OCI-LY3 (cell line): ENCODE data around the gene STIM1.

Experiments
- H2AFZ ChIP-seq: fragments of 200-600, 300-600 bp; shearing (Covaris generic); 2 replicates; pipeline ENCODE4 v1.6.0; 2014; ENCODE audit warnings: antibody characterized with exemption, low read depth, low read length
- H3K27ac ChIP-seq: fragments of 200-600, 300-600 bp; sonication (generic); 2 replicates; pipeline ENCODE4 v1.5.1; 2014; ENCODE audit warnings: mild to moderate bottlenecking, low read length, moderate library complexity, mixed read lengths
- H3K27me3 ChIP-seq: fragments of 200-600, 300-600 bp; sonication (generic); 2 replicates; pipeline ENCODE4 v1.6.1; 2014; ENCODE audit warnings: low read depth, low read length, mixed read lengths
- H3K36me3 ChIP-seq: fragments of 200-600, 300-600 bp; sonication (generic); replicated peaks from 2 replicates; pipeline ENCODE3; 2014; ENCODE audit warnings: low read depth, low read length, mixed read lengths
- H3K4me1 ChIP-seq: fragments of 300-600, 200-600 bp; sonication (generic); 2 replicates; pipeline ENCODE4 v1.6.1; 2014; ENCODE audit warnings: low read length, mixed read lengths
- H3K4me2 ChIP-seq: fragments of 200-600, 300-600 bp; sonication (generic); 2 replicates; pipeline ENCODE4 v1.6.1; 2014; ENCODE audit warnings: low read length, mixed read lengths
- H3K4me3 ChIP-seq: fragments of 300-600, 200-600 bp; sonication (generic); 2 replicates; pipeline ENCODE4 v1.5.1; 2014; ENCODE audit warnings: antibody characterized with exemption, mild to moderate bottlenecking, low read length, moderate library complexity
- H3K79me2 ChIP-seq: fragments of 300-600, 200-600 bp; shearing (Covaris generic); 2 replicates; pipeline ENCODE4 v1.6.1; 2014; ENCODE audit warnings: mild to moderate bottlenecking, low read length, mixed read lengths
- H3K9ac ChIP-seq: fragments of 300-600, 200-600 bp; shearing (Covaris generic); 2 replicates; pipeline ENCODE4 v1.6.0; 2014; ENCODE audit warnings: mild to moderate bottlenecking, low read length, moderate library complexity
- H3K9me3 ChIP-seq: fragments of 200-600, 300-600 bp; shearing (Covaris generic); 2 replicates; pipeline ENCODE4 v1.6.1; 2014; ENCODE audit warnings: low read length, mixed read lengths; ENCODE audit not compliant: insufficient read depth
- H4K20me1 ChIP-seq: fragments of 200-600, 300-600 bp; sonication (generic); 2 replicates; pipeline ENCODE4 v1.6.1; 2016; ENCODE audit warnings: low read length, mixed read lengths; ENCODE audit not compliant: insufficient read depth
- CTCF ChIP-seq: fragments of 200-600, 300-600 bp; sonication (generic); IDR thresholded peaks from 2 replicates; pipeline ENCODE4 v1.5.1; 2014; ENCODE audit warnings: antibody characterized with exemption, low read length, low read depth
- EZH2phosphoT487 ChIP-seq: fragments of 200-600 bp; shearing (Covaris generic); IDR thresholded peaks from 2 replicates; pipeline ENCODE4 v1.6.1; 2018; ENCODE audit warnings: antibody characterized with exemption, mixed run types, low read depth

Gene STIM1

GRCh38 chr11:4086575-4087353 lies 231.3 kb downstream of the STIM1 start:
- Histone ChIP-seq H3K4me2 (no peak overlapping the region), H3K9me3 (no peaks in the 10 kb centered on the region), H3K36me3 (peaks cover 8% of the 10 kb centered on the region), H4K20me1 (peaks cover 2% of the 10 kb centered on the region; the same call in 1 of the 2 replicates), H3K27ac (no peak overlapping the region), H3K4me3 (no peak overlapping the region), H2AFZ (no peak overlapping the region), H3K79me2 (no peaks in the 10 kb centered on the region), H3K9ac (no peak overlapping the region), H3K27me3 (no peaks in the 10 kb centered on the region), H3K4me1 (peaks cover 9% of the 10 kb centered on the region)
- TF ChIP-seq EZH2phosphoT487, result no peak
- TF ChIP-seq CTCF, result no peak

- peaks cover 2% of the 10 kb centered on the region; the same call in 1 of the 2 replicates for H4K20me1 ChIP-seq
- H3K4me2 ChIP-seq, result no peak overlapping the region
- H3K27ac ChIP-seq, result no peak overlapping the region
- no peaks in the 10 kb centered on the region for H3K27me3 ChIP-seq
- H3K36me3 ChIP-seq, result peaks cover 8% of the 10 kb centered on the region
- TF ChIP-seq CTCF (no peak), EZH2phosphoT487 (no peak)
- no peaks in the 10 kb centered on the region for H3K9me3 ChIP-seq
- H3K79me2 ChIP-seq, result no peaks in the 10 kb centered on the region
- no peak overlapping the region for H3K4me3 ChIP-seq
- no peak overlapping the region for H2AFZ ChIP-seq
- peaks cover 9% of the 10 kb centered on the region for H3K4me1 ChIP-seq
- no peak overlapping the region for H3K9ac ChIP-seq
These were observed 232.1 kb downstream of the STIM1 start for GRCh38 chr11:4087551-4087950.

- H3K27ac ChIP-seq, result no peak overlapping the region
- TF ChIP-seq CTCF (no peak), EZH2phosphoT487 (no peak)
- H3K36me3 ChIP-seq, result peaks cover 8% of the 10 kb centered on the region
- no peak overlapping the region for H3K9ac ChIP-seq
- peaks cover 2% of the 10 kb centered on the region; the same call in 1 of the 2 replicates for H4K20me1 ChIP-seq
- peaks cover 9% of the 10 kb centered on the region for H3K4me1 ChIP-seq
- no peak overlapping the region for H3K4me3 ChIP-seq
- H3K9me3 ChIP-seq, result no peaks in the 10 kb centered on the region
- H3K27me3 ChIP-seq, result no peaks in the 10 kb centered on the region
- no peak overlapping the region for H2AFZ ChIP-seq
- H3K4me2 ChIP-seq, result no peak overlapping the region
- peaks cover 13% of the 10 kb centered on the region for H3K79me2 ChIP-seq
These were observed 234.8 kb downstream of the STIM1 start for GRCh38 chr11:4090258-4090657.

- Histone ChIP-seq H3K9me3 (no peaks in the 10 kb centered on the region), H3K4me2 (no peak overlapping the region), H3K36me3 (peaks cover 11% of the 10 kb centered on the region), H3K4me1 (peaks cover 12% of the 10 kb centered on the region), H3K27me3 (no peaks in the 10 kb centered on the region), H3K4me3 (no peak overlapping the region), H2AFZ (no peak overlapping the region), H3K79me2 (peaks cover 30% of the 10 kb centered on the region), H4K20me1 (0 out of 2 replicates have a peak, but pooled peaks cover 4% of the 10 kb centered on the region), H3K9ac (no peak overlapping the region), H3K27ac (no peak overlapping the region)
- TF ChIP-seq EZH2phosphoT487 (no peak), CTCF (no peak)
These were observed 236.6 kb downstream of the STIM1 start for GRCh38 chr11:4092026-4092425.
